Medulla oblongata (tissue), 1 donor: ENCODE measurements around the gene KLHL8.
"Not testable (repeated sequence)": the region's sequence is repeated elsewhere in the genome, so short reads cannot be mapped to it uniquely, and the experiment has no call there.

ENCODE experiments used
- DNase-seq: peaks from one replicate; pipeline ENCODE4 v3.0.0-alpha.2; 2015; ENCODE audit errors: extremely low spot score

The KLHL8 gene

GRCh38 chr4:87228262-87228860, 7.9 kb upstream of the KLHL8 start:
- no peak for DNase-seq

GRCh38 chr4:87227751-87228151, 7.3 kb upstream of the KLHL8 start:
- no peak for DNase-seq

GRCh38 chr4:87225936-87226335, 5.5 kb upstream of the KLHL8 start:
- DNase-seq = no peak

- no peak for DNase-seq
Measured at GRCh38 chr4:87224141-87224923, 3.9 kb upstream of the KLHL8 start.

GRCh38 chr4:87219632-87220093, 755 bp downstream of the KLHL8 start:
- peak; percentile 37 for DNase-seq

- DNase-seq = not testable (repeated sequence)
Measured at GRCh38 chr4:87217235-87217763, 3.1 kb downstream of the KLHL8 start.

- no peak for DNase-seq
Measured at GRCh38 chr4:87216469-87216868, 3.9 kb downstream of the KLHL8 start.

- no peak for DNase-seq
Measured at GRCh38 chr4:87213421-87214075, 6.9 kb downstream of the KLHL8 start.

GRCh38 chr4:87211249-87211952, 9.0 kb downstream of the KLHL8 start:
- no peak for DNase-seq

GRCh38 chr4:87209696-87210095, 10.7 kb downstream of the KLHL8 start:
- peak; percentile 42 for DNase-seq

GRCh38 chr4:87209182-87209581, 11.2 kb downstream of the KLHL8 start:
- no peak for DNase-seq

- no peak for DNase-seq
Measured at GRCh38 chr4:87204559-87204958, 15.9 kb downstream of the KLHL8 start.

- DNase-seq = no peak
Measured at GRCh38 chr4:87196927-87197326, 23.5 kb downstream of the KLHL8 start.

- DNase-seq = no peak
Measured at GRCh38 chr4:87196146-87196545, 24.3 kb downstream of the KLHL8 start.

GRCh38 chr4:87193958-87194675, 26.3 kb downstream of the KLHL8 start:
- no peak for DNase-seq

GRCh38 chr4:87192145-87192919, 28.1 kb downstream of the KLHL8 start:
- no peak for DNase-seq

- no peak for DNase-seq
Measured at GRCh38 chr4:87188932-87189331, 31.5 kb downstream of the KLHL8 start.

GRCh38 chr4:87188048-87188447, 32.4 kb downstream of the KLHL8 start:
- DNase-seq = no peak

GRCh38 chr4:87185146-87185870, 35.1 kb downstream of the KLHL8 start:
- no peak for DNase-seq

- no peak for DNase-seq
Measured at GRCh38 chr4:87180767-87181166, 39.7 kb downstream of the KLHL8 start.
